ENCODE data around the gene SH2D4B.

DNA sequence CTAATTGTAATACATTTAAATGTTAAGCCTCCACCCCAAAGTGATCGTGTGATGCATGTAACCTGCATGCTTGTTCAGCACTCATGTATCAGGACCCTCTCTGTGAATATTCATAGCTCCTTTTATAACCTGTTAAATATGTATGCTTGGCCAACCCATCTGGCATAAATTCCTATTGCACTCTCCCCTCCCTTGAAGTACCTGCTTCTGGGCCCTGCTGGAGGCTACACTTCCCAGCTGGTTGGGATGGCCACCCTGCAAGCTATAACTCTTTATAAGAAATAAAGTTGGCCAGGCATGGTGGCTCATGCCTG is 149.7 kb downstream of the SH2D4B start:
- no peak for TF ChIP-seq EZH2 (IDR thresholded peaks at IDR 0.05; ENCODE audit: borderline replicate concordance, low read length)
- TF ChIP-seq, protein P1, sequence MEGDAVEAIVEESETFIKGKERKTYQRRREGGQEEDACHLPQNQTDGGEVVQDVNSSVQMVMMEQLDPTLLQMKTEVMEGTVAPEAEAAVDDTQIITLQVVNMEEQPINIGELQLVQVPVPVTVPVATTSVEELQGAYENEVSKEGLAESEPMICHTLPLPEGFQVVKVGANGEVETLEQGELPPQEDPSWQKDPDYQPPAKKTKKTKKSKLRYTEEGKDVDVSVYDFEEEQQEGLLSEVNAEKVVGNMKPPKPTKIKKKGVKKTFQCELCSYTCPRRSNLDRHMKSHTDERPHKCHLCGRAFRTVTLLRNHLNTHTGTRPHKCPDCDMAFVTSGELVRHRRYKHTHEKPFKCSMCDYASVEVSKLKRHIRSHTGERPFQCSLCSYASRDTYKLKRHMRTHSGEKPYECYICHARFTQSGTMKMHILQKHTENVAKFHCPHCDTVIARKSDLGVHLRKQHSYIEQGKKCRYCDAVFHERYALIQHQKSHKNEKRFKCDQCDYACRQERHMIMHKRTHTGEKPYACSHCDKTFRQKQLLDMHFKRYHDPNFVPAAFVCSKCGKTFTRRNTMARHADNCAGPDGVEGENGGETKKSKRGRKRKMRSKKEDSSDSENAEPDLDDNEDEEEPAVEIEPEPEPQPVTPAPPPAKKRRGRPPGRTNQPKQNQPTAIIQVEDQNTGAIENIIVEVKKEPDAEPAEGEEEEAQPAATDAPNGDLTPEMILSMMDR (IDR thresholded peaks at IDR 0.05; ENCODE audit: low read length): no peak

Data from OCI-LY1 (cell line).